Transverse colon (tissue), 3 donors: ENCODE results near the gene OTULIN.

Experiments
- POLR2A ChIP-seq: fragments of 450-650 bp; IDR thresholded peaks from one replicate; pipeline ENCODE4 v1.6.1; 2016; ENCODE audit warnings: antibody characterized with exemption, mild to moderate bottlenecking, moderate library complexity
- POLR2AphosphoS5 ChIP-seq, 3 donors: sonication (generic); formaldehyde crosslinking; IDR thresholded peaks; one replicate each; pipeline ENCODE4 v1.6.1; 2016; ENCODE audit warnings: antibody characterized with exemption in 3 of 3

- no peak for TF ChIP-seq POLR2AphosphoS5 (IDR thresholded peaks at IDR 0.05)
- no peak for TF ChIP-seq POLR2A
Observed at GRCh38 chr5:14698495-14698894, 34.0 kb downstream of the OTULIN start.
